ENCODE data around the gene EGFL6.

DNA sequence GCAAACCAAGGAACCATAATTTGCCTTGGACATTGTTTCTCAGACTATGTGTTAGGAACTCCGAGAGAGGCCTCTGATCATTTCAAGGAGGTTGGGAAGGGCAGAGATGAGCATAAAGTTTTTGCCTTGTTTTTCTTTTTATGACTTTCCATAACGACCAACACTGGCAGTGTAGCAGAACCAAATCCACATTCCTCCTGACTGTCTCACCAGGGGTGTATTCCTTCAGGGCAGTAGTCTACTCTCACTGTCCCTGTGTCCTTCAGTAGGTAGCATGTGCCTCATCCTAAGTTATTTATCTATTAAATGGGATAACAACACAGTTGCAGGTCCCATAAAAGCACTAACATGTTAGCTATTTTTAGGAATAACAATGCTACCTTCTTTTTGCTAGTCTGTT is 20.8 kb downstream of the EGFL6 start:
- TF ChIP-seq, protein P1, sequence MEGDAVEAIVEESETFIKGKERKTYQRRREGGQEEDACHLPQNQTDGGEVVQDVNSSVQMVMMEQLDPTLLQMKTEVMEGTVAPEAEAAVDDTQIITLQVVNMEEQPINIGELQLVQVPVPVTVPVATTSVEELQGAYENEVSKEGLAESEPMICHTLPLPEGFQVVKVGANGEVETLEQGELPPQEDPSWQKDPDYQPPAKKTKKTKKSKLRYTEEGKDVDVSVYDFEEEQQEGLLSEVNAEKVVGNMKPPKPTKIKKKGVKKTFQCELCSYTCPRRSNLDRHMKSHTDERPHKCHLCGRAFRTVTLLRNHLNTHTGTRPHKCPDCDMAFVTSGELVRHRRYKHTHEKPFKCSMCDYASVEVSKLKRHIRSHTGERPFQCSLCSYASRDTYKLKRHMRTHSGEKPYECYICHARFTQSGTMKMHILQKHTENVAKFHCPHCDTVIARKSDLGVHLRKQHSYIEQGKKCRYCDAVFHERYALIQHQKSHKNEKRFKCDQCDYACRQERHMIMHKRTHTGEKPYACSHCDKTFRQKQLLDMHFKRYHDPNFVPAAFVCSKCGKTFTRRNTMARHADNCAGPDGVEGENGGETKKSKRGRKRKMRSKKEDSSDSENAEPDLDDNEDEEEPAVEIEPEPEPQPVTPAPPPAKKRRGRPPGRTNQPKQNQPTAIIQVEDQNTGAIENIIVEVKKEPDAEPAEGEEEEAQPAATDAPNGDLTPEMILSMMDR (IDR thresholded peaks at IDR 0.05) = no peak
- no peak for TF ChIP-seq POLR2A (IDR thresholded peaks at IDR 0.05)

Data from testis (tissue), 2 donors.